IPS DF 19.7 (cell line): ENCODE measurements around the gene DCN.
"Not testable (repeated sequence)": the region's sequence is repeated elsewhere in the genome, so short reads cannot be mapped to it uniquely, and the experiment has no call there.

Experiments used
- DNase-seq: peaks from one replicate; pipeline ENCODE4 v3.0.0-alpha.2; 2013; ENCODE audit warnings: low read depth, low spot score

The DCN gene

GRCh38 chr12:91182636-91183455, at the start of gene DCN:
Gene DCN, minus strand, starts transcription at chr12:91182817. Its CDS starts 4,265 bp downstream, at chr12:91178552.
- no peak for DNase-seq

- DNase-seq = no peak
Measured at GRCh38 chr12:91230841-91231240, 48.2 kb upstream of the DCN start.

GRCh38 chr12:91226951-91227350, 44.3 kb upstream of the DCN start:
- no peak for DNase-seq

GRCh38 chr12:91225316-91225715, 42.7 kb upstream of the DCN start:
- no peak for DNase-seq

GRCh38 chr12:91224401-91224800, 41.8 kb upstream of the DCN start:
- DNase-seq = no peak

- DNase-seq = no peak
Measured at GRCh38 chr12:91222746-91223145, 40.1 kb upstream of the DCN start.

GRCh38 chr12:91219919-91220318, 37.3 kb upstream of the DCN start:
- no peak for DNase-seq

GRCh38 chr12:91219511-91219910, 36.9 kb upstream of the DCN start:
- DNase-seq = no peak

- no peak for DNase-seq
Measured at GRCh38 chr12:91216871-91217270, 34.3 kb upstream of the DCN start.

- no peak for DNase-seq
Measured at GRCh38 chr12:91215940-91216454, 33.4 kb upstream of the DCN start.

- DNase-seq = no peak
Measured at GRCh38 chr12:91211866-91212265, 29.2 kb upstream of the DCN start.

- no peak for DNase-seq
Measured at GRCh38 chr12:91210618-91211017, 28.0 kb upstream of the DCN start.

- DNase-seq = no peak
Measured at GRCh38 chr12:91210144-91210543, 27.5 kb upstream of the DCN start.

- DNase-seq = not testable (repeated sequence)
Measured at GRCh38 chr12:91207301-91207700, 24.7 kb upstream of the DCN start.

GRCh38 chr12:91205811-91206210, 23.2 kb upstream of the DCN start:
- DNase-seq = no peak

- no peak for DNase-seq
Measured at GRCh38 chr12:91204421-91204820, 21.8 kb upstream of the DCN start.

GRCh38 chr12:91203610-91204009, 21.0 kb upstream of the DCN start:
- no peak for DNase-seq

- no peak for DNase-seq
Measured at GRCh38 chr12:91202390-91202789, 19.8 kb upstream of the DCN start.

GRCh38 chr12:91196436-91196835, 13.8 kb upstream of the DCN start:
- DNase-seq = no peak

- DNase-seq = no peak
Measured at GRCh38 chr12:91194500-91194899, 11.9 kb upstream of the DCN start.

GRCh38 chr12:91191513-91192111, 9.0 kb upstream of the DCN start:
- no peak for DNase-seq

- no peak for DNase-seq
Measured at GRCh38 chr12:91189516-91189915, 6.9 kb upstream of the DCN start.

- no peak for DNase-seq
Measured at GRCh38 chr12:91188778-91189177, 6.2 kb upstream of the DCN start.
